BLaER1 treated with 17β-estradiol and CSF1 and Interleukin-3, amounts not matched to agents 10 nM and 100 nM (cell line): ENCODE data around the gene POU6F2.
"Not testable (repeated sequence)": the region's sequence is repeated elsewhere in the genome, so short reads cannot be mapped to it uniquely, and the experiment has no call there.

ENCODE experiments used
- H3K27ac ChIP-seq, 11 experiments: shearing (Covaris generic); formaldehyde crosslinking; 2 replicates each; pipeline ENCODE4 v1.8.1; 2022
- H3K27me3 ChIP-seq, 11 experiments: shearing (Covaris generic); formaldehyde crosslinking; 2 replicates each; pipeline ENCODE4 v1.8.1; 2022
- H3K36me3 ChIP-seq, 11 experiments: shearing (Covaris generic); formaldehyde crosslinking; 2 replicates each; pipeline ENCODE4 v1.8.1; 2022
- H3K4me1 ChIP-seq, 10 experiments: shearing (Covaris generic); formaldehyde crosslinking; 2 replicates each; pipeline ENCODE4 v1.8.1; 2022
- H3K4me2 ChIP-seq, 11 experiments: shearing (Covaris generic); formaldehyde crosslinking; 2 replicates each; pipeline ENCODE4 v1.8.1; 2022
- H3K4me3 ChIP-seq, 10 experiments: shearing (Covaris generic); formaldehyde crosslinking; 2 replicates each; pipeline ENCODE4 v1.8.1; 2022
- H3K9ac ChIP-seq, 11 experiments: shearing (Covaris generic); formaldehyde crosslinking; 2 replicates each; pipeline ENCODE4 v1.8.1; 2022
- H3K9me3 ChIP-seq, 11 experiments: shearing (Covaris generic); formaldehyde crosslinking; replicated peaks in 1 of 11; 2 replicates each; pipeline ENCODE4 v1.8.1; 2022
- H4K20me1 ChIP-seq, 11 experiments: shearing (Covaris generic); formaldehyde crosslinking; 2 replicates each; pipeline ENCODE4 v1.8.1; 2022
- Cebpa-rat ChIP-seq, 11 experiments: shearing (Covaris generic); IDR thresholded peaks; 2 replicates each; pipeline ENCODE4 v1.8.1; 2022

The POU6F2 gene

DNA sequence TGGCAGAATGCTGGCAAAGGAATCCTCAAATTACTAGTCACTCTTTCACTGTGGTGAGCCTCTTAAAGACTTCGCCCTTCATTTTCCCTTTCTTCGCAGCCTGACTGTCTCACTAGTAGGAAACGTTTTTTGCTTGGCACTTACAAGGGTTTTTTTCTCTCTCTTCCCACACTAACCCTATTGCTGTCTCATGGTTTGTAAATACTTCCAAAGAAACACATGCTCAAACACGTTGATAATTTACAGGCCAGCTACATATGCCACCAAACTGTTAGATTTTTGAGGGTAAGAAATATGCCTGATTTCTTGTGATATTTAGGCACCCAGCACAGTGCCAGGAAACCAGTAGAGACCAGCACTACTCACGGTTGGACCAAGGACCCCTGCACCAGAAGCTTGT, 340.2 kb downstream of the POU6F2 start:
- Histone ChIP-seq H3K27ac (no peak overlapping the region), H3K4me3 (no peak overlapping the region), H3K4me1 (no peaks in the 10 kb centered on the region), H3K9ac (no peak overlapping the region), H3K4me2 (no peak overlapping the region), H4K20me1 (no peaks in the 10 kb centered on the region), H3K9me3 (no peaks in the 10 kb centered on the region), H3K36me3 (no peaks in the 10 kb centered on the region), H3K27me3 (no peaks in the 10 kb centered on the region)
- no peak for TF ChIP-seq Cebpa-rat (IDR thresholded peaks at IDR 0.05)

DNA sequence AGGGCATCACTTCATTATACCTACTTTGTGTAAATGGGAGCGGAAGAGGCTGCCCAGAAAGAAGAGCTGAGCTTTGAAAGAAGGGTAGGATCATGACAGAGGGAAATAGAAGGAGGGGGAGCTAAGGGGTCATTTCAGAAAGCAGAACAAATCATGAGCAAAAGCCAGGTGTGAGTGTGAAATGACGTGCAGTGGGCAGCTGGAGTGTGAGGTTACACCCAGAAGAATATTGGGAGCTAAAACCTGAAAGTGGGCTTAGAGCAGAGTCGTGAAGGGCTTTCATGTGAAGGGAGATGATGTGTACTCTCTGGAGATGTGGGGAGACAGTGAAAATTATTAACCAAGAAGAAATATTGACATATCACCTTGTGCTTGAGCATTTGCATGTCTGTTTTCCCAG, 343.5 kb downstream of the POU6F2 start:
- Histone ChIP-seq H3K36me3 (no peaks in the 10 kb centered on the region), H3K4me1 (peaks cover 0 to 10% (median 0%) of the 10 kb centered on the region in 10 experiments; a peak in 7 of 20 replicates), H4K20me1 (no peaks in the 10 kb centered on the region), H3K27ac (no peak overlapping the region), H3K4me2 (no peak overlapping the region), H3K9ac (no peak overlapping the region), H3K9me3 (0 out of 22 replicates have a peak, but pooled peaks cover 0 to 8% (median 0%) of the 10 kb centered on the region in 11 experiments), H3K4me3 (no peak overlapping the region), H3K27me3 (no peaks in the 10 kb centered on the region)
- TF ChIP-seq Cebpa-rat (IDR thresholded peaks at IDR 0.05) = no peak

DNA sequence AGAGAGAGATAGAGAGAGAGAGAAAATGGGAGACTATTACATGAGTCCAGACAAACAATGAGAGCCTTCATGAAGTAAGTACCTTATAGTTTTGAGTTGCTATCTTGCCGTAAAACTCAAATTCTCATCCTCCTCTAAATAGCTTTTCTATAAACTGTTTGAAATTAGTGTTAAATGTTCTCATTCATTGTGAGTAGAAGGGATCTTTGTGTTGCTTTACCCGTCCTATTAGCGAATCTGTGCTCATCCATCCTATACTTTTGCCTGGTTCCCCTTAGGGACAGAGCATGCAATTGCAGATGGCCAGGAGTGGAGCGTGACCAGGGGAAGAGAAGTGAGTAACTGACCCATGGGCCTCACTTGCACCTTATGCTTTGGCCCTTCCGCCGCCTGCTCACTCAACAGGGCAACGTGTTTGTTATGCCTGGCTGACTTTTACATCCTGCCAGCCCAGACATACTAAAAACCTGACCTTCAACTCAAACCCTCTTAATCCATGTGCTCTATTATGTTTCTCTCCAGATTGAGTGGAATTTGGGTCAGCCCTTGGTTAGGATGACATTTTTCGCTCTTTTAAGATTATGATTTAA, 344.3 kb downstream of the POU6F2 start:
- Histone ChIP-seq H3K4me2 (no peak overlapping the region), H4K20me1 (no peaks in the 10 kb centered on the region), H3K27me3 (no peaks in the 10 kb centered on the region), H3K9me3 (0 out of 22 replicates have a peak, but pooled peaks cover 0 to 8% (median 0%) of the 10 kb centered on the region in 11 experiments), H3K27ac (no peak overlapping the region), H3K4me3 (no peak overlapping the region), H3K9ac (no peak overlapping the region), H3K36me3 (no peaks in the 10 kb centered on the region), H3K4me1 (peaks cover 0 to 10% (median 0%) of the 10 kb centered on the region in 10 experiments; a peak in 7 of 20 replicates)
- TF ChIP-seq Cebpa-rat (IDR thresholded peaks at IDR 0.05) = no peak

DNA sequence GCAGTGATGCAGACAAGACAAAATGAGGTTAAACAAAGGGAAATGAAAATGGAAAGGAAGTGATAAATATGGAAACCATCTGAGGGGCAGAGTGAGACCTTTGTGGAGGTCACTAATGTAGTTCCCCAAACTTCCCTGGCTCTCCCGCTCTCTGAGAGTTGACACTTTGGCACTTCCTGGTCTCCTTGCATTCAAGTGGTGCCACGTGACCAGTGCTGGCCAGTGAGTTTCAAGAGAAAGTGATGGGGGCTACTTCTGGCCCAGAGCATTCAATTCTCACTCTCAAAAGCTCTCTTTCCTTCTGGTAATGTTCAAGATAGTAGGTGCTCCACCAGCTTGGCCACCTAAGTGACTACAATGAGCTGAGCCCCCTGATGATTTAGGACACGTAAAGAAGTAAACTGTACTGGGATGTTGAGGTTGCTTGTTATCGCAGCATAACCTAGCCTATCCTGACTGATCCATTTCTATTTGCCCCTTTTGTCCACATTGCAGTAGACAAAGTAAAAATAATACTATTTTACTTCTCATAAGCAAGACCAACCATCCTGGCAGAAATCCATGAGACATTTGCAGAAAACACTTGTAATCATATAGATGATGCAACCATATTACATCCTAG, 346.5 kb downstream of the POU6F2 start:
- H3K4me1 ChIP-seq = peaks cover 0 to 10% (median 0%) of the 10 kb centered on the region in 10 experiments; a peak in 7 of 20 replicates
- H3K9me3 ChIP-seq = 0 out of 22 replicates have a peak, but pooled peaks cover 0 to 8% (median 0%) of the 10 kb centered on the region in 11 experiments
- TF ChIP-seq Cebpa-rat (IDR thresholded peaks at IDR 0.05) = no peak
- no peak overlapping the region for H3K9ac ChIP-seq
- no peaks in the 10 kb centered on the region for H3K27me3 ChIP-seq
- no peak overlapping the region for H3K4me3 ChIP-seq
- no peak overlapping the region for H3K27ac ChIP-seq
- H3K4me2 ChIP-seq = peak overlapping the region in 4 of 11 experiments; percentile 17 to 39 (median 29); a peak in 6 of 22 replicates
- no peaks in the 10 kb centered on the region for H4K20me1 ChIP-seq
- H3K36me3 ChIP-seq = no peaks in the 10 kb centered on the region

DNA sequence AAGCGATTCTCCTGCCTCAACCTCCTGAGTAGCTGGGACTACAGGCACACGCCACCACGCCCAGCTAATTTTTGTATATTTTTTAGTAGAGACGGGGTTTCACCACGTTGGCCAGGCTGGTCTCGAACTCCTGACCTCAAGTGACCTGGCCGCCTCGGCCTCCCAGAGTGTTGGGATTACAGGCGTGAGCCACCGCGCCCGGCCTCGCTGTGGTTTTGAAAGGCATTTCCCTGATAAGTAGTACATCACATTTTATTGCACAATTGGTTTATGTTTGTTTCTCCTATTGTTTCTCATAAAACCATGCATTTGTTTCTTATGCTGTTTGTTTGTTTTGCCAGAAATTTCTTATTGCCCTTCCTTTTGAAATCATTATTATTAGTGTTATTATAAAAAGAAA, 353.9 kb downstream of the POU6F2 start:
- not testable (repeated sequence) for H3K4me2 ChIP-seq, H4K20me1 ChIP-seq, H3K27ac ChIP-seq, H3K4me1 ChIP-seq, H3K4me3 ChIP-seq, H3K36me3 ChIP-seq, H3K9me3 ChIP-seq, H3K9ac ChIP-seq, H3K27me3 ChIP-seq

DNA sequence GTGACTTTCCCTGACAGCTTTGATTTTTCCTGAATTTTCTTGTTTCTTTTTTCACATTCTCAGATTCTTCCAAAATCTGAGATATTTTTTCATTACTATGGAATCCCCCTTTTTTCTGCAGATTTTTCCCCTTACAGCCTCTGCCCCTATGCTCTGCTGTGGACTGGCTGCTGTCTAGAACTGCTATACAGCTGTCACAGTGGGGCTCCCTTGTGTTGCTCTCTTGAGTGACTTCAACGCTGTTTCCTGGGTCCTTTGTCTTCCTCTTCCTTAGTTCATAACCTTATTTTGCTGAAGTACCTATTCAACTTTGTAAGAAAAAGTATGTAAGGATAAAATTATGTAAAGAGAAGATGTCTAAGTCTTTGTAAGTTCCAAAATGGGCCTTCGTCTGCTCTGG, 354.4 kb downstream of the POU6F2 start:
- no peak overlapping the region for H3K4me2 ChIP-seq
- no peaks in the 10 kb centered on the region for H3K9me3 ChIP-seq
- no peak for TF ChIP-seq Cebpa-rat (IDR thresholded peaks at IDR 0.05)
- H3K27ac ChIP-seq = no peak overlapping the region
- no peak overlapping the region for H3K9ac ChIP-seq
- H3K36me3 ChIP-seq = no peaks in the 10 kb centered on the region
- no peaks in the 10 kb centered on the region for H3K4me1 ChIP-seq
- H4K20me1 ChIP-seq = no peaks in the 10 kb centered on the region
- H3K27me3 ChIP-seq = no peaks in the 10 kb centered on the region
- H3K4me3 ChIP-seq = no peak overlapping the region

DNA sequence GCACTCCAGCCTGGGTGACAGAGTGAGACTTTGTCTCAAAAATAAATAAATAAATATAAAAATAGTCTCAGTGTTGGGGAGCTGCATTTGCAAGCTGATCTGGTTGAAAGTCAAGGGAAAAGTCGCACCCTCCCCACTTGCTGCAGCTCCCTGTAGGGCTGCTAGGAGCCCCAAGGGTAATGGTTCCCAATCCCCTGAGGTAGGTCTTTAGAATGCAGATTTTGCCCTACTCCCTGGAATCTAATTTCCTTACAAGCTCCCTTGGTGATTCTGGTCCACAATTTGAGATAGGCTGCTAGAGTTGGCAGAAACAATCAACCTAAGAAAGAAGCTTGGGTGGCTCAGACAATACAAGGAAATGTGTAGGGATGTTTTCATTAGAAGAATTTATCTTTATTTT, 356.0 kb downstream of the POU6F2 start:
- Histone ChIP-seq H3K4me2 (no peak overlapping the region), H3K27me3 (no peaks in the 10 kb centered on the region), H3K4me1 (no peaks in the 10 kb centered on the region), H3K9ac (no peak overlapping the region), H3K4me3 (no peak overlapping the region), H3K9me3 (no peaks in the 10 kb centered on the region), H3K27ac (no peak overlapping the region), H4K20me1 (no peaks in the 10 kb centered on the region), H3K36me3 (no peaks in the 10 kb centered on the region)
- TF ChIP-seq Cebpa-rat (IDR thresholded peaks at IDR 0.05) = no peak

DNA sequence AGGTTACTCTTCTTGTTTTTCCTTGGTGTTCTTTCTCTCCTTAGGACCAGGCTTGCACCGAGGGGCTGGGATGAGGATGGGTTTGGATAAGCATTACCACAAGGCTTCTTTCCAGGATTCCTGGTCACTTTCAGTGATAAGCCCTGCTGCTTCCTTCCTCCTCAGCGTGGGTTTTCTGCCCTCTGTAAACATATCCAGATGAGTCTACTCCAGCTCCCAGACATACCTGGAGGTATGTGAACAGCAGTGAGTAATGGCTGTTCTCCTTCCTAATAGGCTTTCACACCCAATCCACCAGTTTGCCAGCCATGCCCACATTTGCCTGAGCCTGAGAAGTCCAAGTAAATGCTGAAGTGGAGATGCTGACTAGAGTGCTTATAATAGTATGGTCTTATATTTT, 358.7 kb downstream of the POU6F2 start:
- H3K9ac ChIP-seq = no peak overlapping the region
- no peak for TF ChIP-seq Cebpa-rat (IDR thresholded peaks at IDR 0.05)
- H3K27me3 ChIP-seq = no peaks in the 10 kb centered on the region

DNA sequence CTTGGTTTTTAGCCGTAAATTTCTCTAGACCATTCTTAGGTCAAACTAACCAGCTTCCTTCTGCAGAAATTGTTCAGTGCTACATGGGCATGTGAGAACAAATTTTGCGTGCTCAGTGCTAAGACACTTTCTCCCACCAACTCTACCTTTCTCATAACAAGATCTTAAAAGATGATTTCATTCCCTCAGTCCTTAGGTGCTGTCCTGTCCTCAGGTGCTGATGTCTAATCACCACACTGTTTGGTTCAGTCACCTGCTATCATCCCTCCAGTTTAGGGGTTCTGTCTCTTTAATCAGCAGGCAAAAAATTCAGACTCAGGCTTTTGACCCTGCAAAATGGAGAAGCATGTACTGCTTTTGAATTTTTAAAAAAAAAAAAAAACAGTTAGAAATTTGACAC, 361.0 kb downstream of the POU6F2 start:
- no peak overlapping the region for H3K4me3 ChIP-seq
- no peaks in the 10 kb centered on the region for H3K4me1 ChIP-seq
- no peak overlapping the region for H3K27ac ChIP-seq
- H3K36me3 ChIP-seq = no peaks in the 10 kb centered on the region
- H3K9me3 ChIP-seq = no peaks in the 10 kb centered on the region
- no peak for TF ChIP-seq Cebpa-rat (IDR thresholded peaks at IDR 0.05)
- H3K9ac ChIP-seq = no peak overlapping the region
- H4K20me1 ChIP-seq = no peaks in the 10 kb centered on the region
- no peaks in the 10 kb centered on the region for H3K27me3 ChIP-seq
- H3K4me2 ChIP-seq = no peak overlapping the region

More for the DNA sequence above, 358.7 kb downstream of the POU6F2 start:
- H3K4me1 ChIP-seq = no peaks in the 10 kb centered on the region
- H3K27ac ChIP-seq = no peak overlapping the region
- H3K4me3 ChIP-seq = no peak overlapping the region
- H3K36me3 ChIP-seq = no peaks in the 10 kb centered on the region
- no peaks in the 10 kb centered on the region for H3K9me3 ChIP-seq
- H4K20me1 ChIP-seq = no peaks in the 10 kb centered on the region
- H3K4me2 ChIP-seq = no peak overlapping the region

DNA sequence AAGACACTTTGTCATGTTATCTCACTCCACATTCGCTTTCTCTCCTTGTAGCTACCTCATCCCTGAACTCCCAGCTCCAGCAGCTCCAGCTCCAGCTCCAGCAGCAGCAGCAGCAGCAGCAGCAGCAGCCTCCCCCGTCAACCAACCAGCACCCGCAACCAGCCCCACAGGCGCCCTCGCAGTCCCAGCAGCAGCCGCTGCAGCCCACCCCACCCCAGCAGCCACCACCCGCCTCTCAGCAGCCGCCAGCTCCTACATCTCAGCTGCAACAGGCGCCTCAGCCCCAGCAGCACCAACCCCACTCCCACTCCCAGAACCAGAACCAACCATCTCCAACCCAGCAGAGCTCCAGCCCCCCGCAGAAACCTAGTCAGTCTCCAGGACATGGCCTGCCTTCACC, 361.9 kb downstream of the POU6F2 start:
- no peak for TF ChIP-seq Cebpa-rat (IDR thresholded peaks at IDR 0.05)
- no peak overlapping the region for H3K4me2 ChIP-seq
- H4K20me1 ChIP-seq = no peaks in the 10 kb centered on the region
- no peak overlapping the region for H3K4me3 ChIP-seq
- no peaks in the 10 kb centered on the region for H3K27me3 ChIP-seq
- H3K9me3 ChIP-seq = no peaks in the 10 kb centered on the region
- H3K9ac ChIP-seq = no peak overlapping the region
- H3K36me3 ChIP-seq = no peaks in the 10 kb centered on the region
- no peaks in the 10 kb centered on the region for H3K4me1 ChIP-seq
- H3K27ac ChIP-seq = no peak overlapping the region
